HepG2 (cell line): ENCODE data around the gene PPOX. TPM values are rescaled to one million over a fixed set of nuclear protein-coding genes. Genes with fewer than 3 reads are reported as not detected.

ENCODE experiments used
- AHR ChIP-seq: IDR thresholded peaks from 2 replicates; pipeline ENCODE4 v1.6.1; 2018; ENCODE audit warnings: missing genetic modification reagents, missing compliant biosample characterization
- CBX2 ChIP-seq, 2 experiments: fragments of 200-600 bp in 1 of 2; sonication (generic); formaldehyde crosslinking in 1 of 2; IDR thresholded peaks; 2 replicates each; pipeline versions ENCODE4 v1.7.0 to v1.8.1; 2018 to 2022; ENCODE audit warnings: low read depth in 2 of 2, low read length in 1 of 2, mild to moderate bottlenecking in 1 of 2, missing genetic modification reagents in 1 of 2
- FOXO4 ChIP-seq: sonication (generic); formaldehyde crosslinking; conservative IDR thresholded peaks from 2 replicates; pipeline ENCODE4 v1.8.1; 2023; ENCODE audit warnings: missing genetic modification reagents
- HCFC1 ChIP-seq: fragments of 150-350 bp; IDR thresholded peaks from 2 replicates; pipeline ENCODE4 v1.6.1; 2014; ENCODE audit warnings: low read depth, low read length
- HMGXB3 ChIP-seq: sonication (generic); formaldehyde crosslinking; IDR thresholded peaks from 2 replicates; pipeline ENCODE4 v1.4.0; 2020; ENCODE audit warnings: missing genetic modification reagents, borderline replicate concordance
- IRF2 ChIP-seq: IDR thresholded peaks from 2 replicates; pipeline ENCODE4 v1.6.1; 2018; ENCODE audit warnings: missing genetic modification reagents, missing compliant biosample characterization
- JARID2 ChIP-seq: sonication (generic); formaldehyde crosslinking; IDR thresholded peaks from 2 replicates; pipeline ENCODE4 v1.8.1; 2023; ENCODE audit warnings: missing genetic modification reagents, inconsistent platforms; ENCODE audit not compliant: insufficient replicate concordance
- MAFG ChIP-seq: sonication (generic); formaldehyde crosslinking; IDR thresholded peaks from 2 replicates; pipeline ENCODE4 v1.5.1; 2020; ENCODE audit warnings: mild to moderate bottlenecking, missing genetic modification reagents
- MZF1 ChIP-seq: sonication (generic); formaldehyde crosslinking; IDR thresholded peaks from 2 replicates; pipeline ENCODE4 v1.8.1; 2023; ENCODE audit warnings: mild to moderate bottlenecking, missing genetic modification reagents, borderline replicate concordance
- PHF20 ChIP-seq: sonication (generic); formaldehyde crosslinking; IDR thresholded peaks from 2 replicates; pipeline ENCODE4 v1.5.0; 2020; ENCODE audit warnings: mild to moderate bottlenecking, missing genetic modification reagents
- RELA ChIP-seq: sonication (generic); formaldehyde crosslinking; IDR thresholded peaks from 2 replicates; pipeline ENCODE4 v1.4.0; 2020; ENCODE audit warnings: missing genetic modification reagents
- SAP130 ChIP-seq: IDR thresholded peaks from 2 replicates; pipeline ENCODE4 v1.6.1; 2016; ENCODE audit warnings: low read depth
- SIX4 ChIP-seq: sonication (generic); formaldehyde crosslinking; IDR thresholded peaks from 2 replicates; pipeline ENCODE4 v1.4.0; 2020; ENCODE audit warnings: missing genetic modification reagents
- SRSF1 ChIP-seq: fragments of 200-400 bp; formaldehyde crosslinking; optimal IDR thresholded peaks from 2 replicates; pipeline ENCODE3; 2017; ENCODE audit warnings: mild to moderate bottlenecking, low read depth, low read length, moderate library complexity
- ZHX1 ChIP-seq: sonication (generic); formaldehyde crosslinking; IDR thresholded peaks from 2 replicates; pipeline ENCODE4 v1.8.1; 2022; ENCODE audit warnings: low read depth, mild to moderate bottlenecking, missing genetic modification reagents
- ZNF282 ChIP-seq: fragments of 450-650 bp; IDR thresholded peaks from 2 replicates; pipeline ENCODE4 v1.6.1; 2018; ENCODE audit not compliant: partially characterized antibody
- ZNF546 ChIP-seq: sonication (generic); formaldehyde crosslinking; conservative IDR thresholded peaks from 2 replicates; pipeline ENCODE4 v1.8.1; 2023; ENCODE audit warnings: mild to moderate bottlenecking, missing genetic modification reagents
- ZNF777 ChIP-seq: sonication (generic); formaldehyde crosslinking; IDR thresholded peaks from 2 replicates; pipeline ENCODE4 v1.4.0; 2020; ENCODE audit warnings: missing genetic modification reagents
- ZNF792 ChIP-seq: IDR thresholded peaks from 2 replicates; pipeline ENCODE4 v1.6.1; 2016
- polyA plus RNA-seq, 8 experiments: library from polyadenylated mRNA; depleted of rRNA in 3 of 8; stranded (reverse) in 7 of 8; unstranded in 1 of 8; fragments of >200 nt; fragmentation: Illumina TruSeq in 4 of 8; extraction: Trizol in 4 of 8; gene quantifications; 2 replicates each; pipeline versions ENCODE4 v1.2.1 to v1.2.3, GENCODE V29; 2011 to 2016; ENCODE audit warnings: low read depth in 4 of 8, missing spikeins in 1 of 8, mixed read lengths in 1 of 8; ENCODE audit not compliant: insufficient read depth in 1 of 8
- total RNA-seq, 5 experiments: library from RNA; depleted of rRNA; stranded (reverse); fragments of >200 nt; fragmentation: Illumina TruSeq; extraction: Trizol; gene quantifications; 2 replicates each; pipeline ENCODE4 v1.2.3, GENCODE V29; 2016; ENCODE audit warnings: low read depth in 1 of 5

PPOX gene
- total and polyA plus RNA-seq, 2 of the 13 experiments (the other 11 are each of a cell fraction or from before 2014, with no cell fraction given) = 15.5 to 27.7 TPM

GRCh38 chr1:161165742-161166668, at the start of gene PPOX (continued):
- TF ChIP-seq CBX2 (IDR thresholded peaks at IDR 0.05; ENCODE audit: low read depth, low read length) (no peak), CBX2 (CRISPR knock-in tag; IDR thresholded peaks at IDR 0.05; ENCODE audit: low read depth) (no peak), MAFG (no peak), PHF20 (CRISPR knock-in tag) (peak; percentile 88), IRF2 (CRISPR knock-in tag) (peak; percentile 61; the same call in 1 of the 2 replicates), HMGXB3 (CRISPR knock-in tag) (peak; percentile 88; the same call in 1 of the 2 replicates), JARID2 (no peak), AHR (CRISPR knock-in tag) (no peak), ZNF282 (no peak), ZNF792 (no peak), ZNF546 (no peak; the same call in 1 of the 2 replicates), HCFC1 (no peak), FOXO4 (no peak), SAP130 (CRISPR knock-in tag) (peak; percentile 93), SIX4 (CRISPR knock-in tag) (no peak), SRSF1 (peak; percentile 71), ZHX1 (CRISPR knock-in tag) (no peak), RELA (CRISPR knock-in tag) (no peak), ZNF777 (CRISPR knock-in tag) (no peak), MZF1 (CRISPR knock-in tag) (no peak)
